ENCODE data around the gene MRLN. TPM values are rescaled to one million over a fixed set of nuclear protein-coding genes. Genes with fewer than 3 reads are reported as not detected.

Gene MRLN
- total RNA-seq, 1 donor from 2014 or later = not detected

DNA sequence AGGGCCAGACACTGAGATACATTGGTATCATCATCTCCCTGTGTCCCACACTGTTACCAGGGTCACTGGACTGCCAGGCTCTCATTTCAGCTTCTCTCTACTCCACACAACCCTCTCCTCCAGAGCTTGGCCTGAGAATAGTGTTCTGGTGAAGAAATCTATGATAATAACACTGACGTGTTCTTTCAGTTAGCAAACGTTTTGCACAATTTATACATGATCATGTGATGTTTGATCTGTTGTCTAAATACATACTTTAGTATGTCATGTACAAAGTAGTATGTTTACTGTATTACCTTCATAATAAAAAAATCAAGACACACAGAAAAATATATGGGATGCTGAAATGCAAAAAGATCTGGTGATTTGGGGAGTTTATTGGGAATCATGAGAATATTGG is 48.6 kb downstream of the MRLN start:
- peaks cover 4% of the 10 kb centered on the region for H3K27me3 Mint-ChIP-seq (ENCODE audit: low read depth)

DNA sequence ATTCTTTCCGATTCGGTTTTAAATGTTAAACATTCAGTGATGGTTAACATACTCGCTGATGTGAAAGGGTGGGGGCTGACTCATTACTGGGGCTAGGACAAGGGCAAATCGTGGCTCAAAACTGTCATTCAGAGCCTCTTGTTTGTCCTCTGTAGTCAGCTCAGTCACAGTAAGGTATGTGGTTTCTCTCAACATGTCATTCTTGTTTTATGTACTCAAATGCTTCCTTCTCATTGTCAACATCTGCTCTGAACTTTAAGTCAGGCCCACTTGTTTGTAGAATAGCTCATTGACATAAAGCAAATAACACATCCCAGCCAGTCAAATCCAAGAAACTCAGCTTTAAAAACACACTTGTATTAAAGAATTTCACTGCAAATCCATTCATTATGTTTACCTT is 50.9 kb downstream of the MRLN start:
- H3K27me3 Mint-ChIP-seq (ENCODE audit: low read depth) = no peaks in the 10 kb centered on the region
- no peaks in the 10 kb centered on the region for H3K4me1 Mint-ChIP-seq
- H3K4me3 Mint-ChIP-seq = no peak overlapping the region
- H3K27ac Mint-ChIP-seq = no peak overlapping the region
- TF ChIP-seq, protein P1, sequence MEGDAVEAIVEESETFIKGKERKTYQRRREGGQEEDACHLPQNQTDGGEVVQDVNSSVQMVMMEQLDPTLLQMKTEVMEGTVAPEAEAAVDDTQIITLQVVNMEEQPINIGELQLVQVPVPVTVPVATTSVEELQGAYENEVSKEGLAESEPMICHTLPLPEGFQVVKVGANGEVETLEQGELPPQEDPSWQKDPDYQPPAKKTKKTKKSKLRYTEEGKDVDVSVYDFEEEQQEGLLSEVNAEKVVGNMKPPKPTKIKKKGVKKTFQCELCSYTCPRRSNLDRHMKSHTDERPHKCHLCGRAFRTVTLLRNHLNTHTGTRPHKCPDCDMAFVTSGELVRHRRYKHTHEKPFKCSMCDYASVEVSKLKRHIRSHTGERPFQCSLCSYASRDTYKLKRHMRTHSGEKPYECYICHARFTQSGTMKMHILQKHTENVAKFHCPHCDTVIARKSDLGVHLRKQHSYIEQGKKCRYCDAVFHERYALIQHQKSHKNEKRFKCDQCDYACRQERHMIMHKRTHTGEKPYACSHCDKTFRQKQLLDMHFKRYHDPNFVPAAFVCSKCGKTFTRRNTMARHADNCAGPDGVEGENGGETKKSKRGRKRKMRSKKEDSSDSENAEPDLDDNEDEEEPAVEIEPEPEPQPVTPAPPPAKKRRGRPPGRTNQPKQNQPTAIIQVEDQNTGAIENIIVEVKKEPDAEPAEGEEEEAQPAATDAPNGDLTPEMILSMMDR (IDR thresholded peaks at IDR 0.05; ENCODE audit: unreplicated experiment) = no peak
- peaks cover 8% of the 10 kb centered on the region for H3K36me3 Mint-ChIP-seq
- H3K9me3 Mint-ChIP-seq = no peaks in the 10 kb centered on the region
- DNase-seq (ENCODE audit: low spot score in 2 of 2, unreplicated experiment in 2 of 2) = no peak

More for the DNA sequence above, 48.6 kb downstream of the MRLN start:
- no peak overlapping the region for H3K4me3 Mint-ChIP-seq
- no peak overlapping the region for H3K27ac Mint-ChIP-seq
- TF ChIP-seq, protein P1 (IDR thresholded peaks at IDR 0.05; ENCODE audit: unreplicated experiment) = no peak
- H3K9me3 Mint-ChIP-seq = no peaks in the 10 kb centered on the region
- H3K36me3 Mint-ChIP-seq = peaks cover 8% of the 10 kb centered on the region
- H3K4me1 Mint-ChIP-seq = peaks cover 9% of the 10 kb centered on the region
- DNase-seq (ENCODE audit: low spot score in 2 of 2, unreplicated experiment in 2 of 2) = no peak

DNA sequence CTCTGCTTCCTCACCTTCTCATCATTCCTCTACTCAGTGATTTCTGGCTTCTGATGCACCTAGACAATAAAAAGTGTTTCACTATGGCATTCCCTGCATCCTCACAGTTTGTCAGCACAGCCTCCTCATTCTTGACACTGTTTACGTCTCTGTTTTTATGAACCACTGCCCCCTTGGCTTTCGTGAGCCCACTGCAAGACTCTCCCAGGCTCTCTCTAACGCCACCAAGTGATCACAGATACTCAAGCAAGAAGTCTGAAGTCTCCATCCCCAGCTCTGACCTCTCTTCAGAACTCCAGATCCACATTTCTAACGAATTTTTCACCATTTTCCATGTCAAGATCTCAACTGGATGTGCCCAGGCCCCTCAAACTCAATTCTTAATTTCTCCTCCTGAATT is 52.5 kb downstream of the MRLN start:
- TF ChIP-seq, protein P1 (IDR thresholded peaks at IDR 0.05; ENCODE audit: unreplicated experiment) = no peak
- no peak overlapping the region for H3K27ac Mint-ChIP-seq
- no peaks in the 10 kb centered on the region for H3K9me3 Mint-ChIP-seq
- H3K4me3 Mint-ChIP-seq = no peak overlapping the region
- no peak for DNase-seq (ENCODE audit: low spot score in 2 of 2, unreplicated experiment in 2 of 2)
- no peaks in the 10 kb centered on the region for H3K4me1 Mint-ChIP-seq
- H3K27me3 Mint-ChIP-seq (ENCODE audit: low read depth) = no peaks in the 10 kb centered on the region
- H3K36me3 Mint-ChIP-seq = peaks cover 8% of the 10 kb centered on the region

DNA sequence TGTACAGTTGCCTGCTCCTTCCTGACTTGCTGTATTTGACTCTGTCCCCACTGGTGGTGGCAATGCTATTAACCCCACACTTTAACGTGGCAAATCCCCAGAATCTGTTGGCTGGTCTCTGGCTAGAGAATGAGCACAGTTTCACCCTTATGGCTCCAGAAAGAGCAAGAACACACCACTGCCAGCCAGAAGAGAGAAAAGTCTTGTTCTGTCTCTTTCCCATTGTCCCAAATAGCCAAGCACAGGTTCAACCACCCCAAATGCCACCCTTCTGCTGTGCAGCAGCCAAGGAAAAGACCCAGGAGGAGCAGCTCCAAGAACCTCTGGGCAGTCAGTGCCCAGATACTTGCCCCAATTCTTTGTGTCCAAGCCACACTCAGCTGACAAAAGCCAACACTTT is 54.9 kb downstream of the MRLN start:
- TF ChIP-seq, protein P1 (IDR thresholded peaks at IDR 0.05; ENCODE audit: unreplicated experiment) = no peak
- no peaks in the 10 kb centered on the region for H3K27me3 Mint-ChIP-seq (ENCODE audit: low read depth)
- no peak overlapping the region for H3K27ac Mint-ChIP-seq
- DNase-seq (ENCODE audit: low spot score in 2 of 2, unreplicated experiment in 2 of 2) = no peak
- H3K9me3 Mint-ChIP-seq = peaks cover 4% of the 10 kb centered on the region
- H3K4me3 Mint-ChIP-seq = no peak overlapping the region
- peaks cover 7% of the 10 kb centered on the region for H3K36me3 Mint-ChIP-seq
- H3K4me1 Mint-ChIP-seq = no peaks in the 10 kb centered on the region

DNA sequence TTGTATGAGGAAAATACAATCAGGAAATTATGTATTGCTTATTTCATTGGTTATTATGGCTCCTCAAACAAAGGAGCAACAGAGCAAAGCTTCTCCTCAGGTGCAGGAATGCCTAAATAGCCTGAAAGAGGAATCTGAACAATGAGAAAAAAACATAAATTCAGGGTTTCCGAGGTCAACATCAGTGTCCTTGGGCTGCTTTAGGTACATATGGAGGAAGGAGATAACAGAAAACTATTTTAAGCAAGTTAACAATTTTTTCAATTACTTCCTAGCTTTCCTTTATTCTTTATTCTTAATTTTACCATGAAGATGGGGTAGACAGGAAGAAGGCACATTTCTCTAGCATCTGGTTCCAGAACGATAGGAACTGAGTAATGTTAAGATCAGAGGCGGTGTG is 57.6 kb downstream of the MRLN start:
- H3K4me1 Mint-ChIP-seq = no peaks in the 10 kb centered on the region
- peaks cover 4% of the 10 kb centered on the region for H3K9me3 Mint-ChIP-seq
- no peak for DNase-seq (ENCODE audit: low spot score in 2 of 2, unreplicated experiment in 2 of 2)
- H3K27me3 Mint-ChIP-seq (ENCODE audit: low read depth) = no peaks in the 10 kb centered on the region
- H3K36me3 Mint-ChIP-seq = peaks cover 3% of the 10 kb centered on the region
- H3K27ac Mint-ChIP-seq = no peak overlapping the region
- TF ChIP-seq, protein P1 (IDR thresholded peaks at IDR 0.05; ENCODE audit: unreplicated experiment) = no peak
- no peak overlapping the region for H3K4me3 Mint-ChIP-seq

DNA sequence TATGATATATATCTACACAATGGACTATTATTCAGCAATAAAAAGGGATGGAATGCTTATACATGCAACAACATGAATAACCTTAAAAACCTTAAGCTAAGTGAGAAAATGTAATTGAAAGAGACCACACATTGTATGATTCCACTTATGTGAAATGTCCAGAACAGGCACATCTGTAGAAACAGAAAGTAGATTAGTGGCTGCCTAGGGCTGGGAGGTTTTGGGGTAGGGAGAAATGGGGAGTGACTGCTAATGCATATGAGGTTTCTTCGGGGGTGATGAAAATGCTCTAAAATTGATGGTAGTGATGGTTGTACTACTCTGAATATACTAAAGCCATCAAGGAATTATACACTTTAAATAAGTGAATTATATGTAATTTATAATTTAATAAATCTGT is 58.3 kb downstream of the MRLN start:
- peaks cover 4% of the 10 kb centered on the region for H3K9me3 Mint-ChIP-seq
- H3K27ac Mint-ChIP-seq = no peak overlapping the region
- TF ChIP-seq, protein P1 (IDR thresholded peaks at IDR 0.05; ENCODE audit: unreplicated experiment) = no peak
- no peaks in the 10 kb centered on the region for H3K27me3 Mint-ChIP-seq (ENCODE audit: low read depth)
- no peak for DNase-seq (ENCODE audit: low spot score in 2 of 2, unreplicated experiment in 2 of 2)
- H3K4me1 Mint-ChIP-seq = no peaks in the 10 kb centered on the region
- H3K4me3 Mint-ChIP-seq = no peak overlapping the region
- peaks cover 8% of the 10 kb centered on the region for H3K36me3 Mint-ChIP-seq
